GM12878 (cell line): ENCODE data around the gene SUSD1. TPM values are rescaled to one million over a fixed set of nuclear protein-coding genes. Genes with fewer than 3 reads are reported as not detected.
A peak's percentile ranks its signal among the peaks of the same experiment; 100 is the strongest.

Experiments
- ATAC-seq: fragments of 200-7000 bp; cut with Tn5 transposase; 3 replicates; pipeline ENCODE4 v1.9.1; 2020; ENCODE audit warnings: mild to moderate bottlenecking, moderate library complexity
- BruUV-seq: library from RNA; stranded (reverse); fragments of 400-500 nt; replicated peaks from 2 replicates; lab custom pipeline; 2021; lab: Mats Ljungman, UMichigan
- CTCF ChIA-PET: fragments of 300-600 bp; sonication (Branson Sonifier 250); formaldehyde crosslinking; extraction: SDS; loops from one replicate; lab custom pipeline; 2021; ENCODE audit warnings: inconsistent platforms; lab: Yijun Ruan, JAX
- POLR2A ChIA-PET: fragments of 350-600 bp; formaldehyde crosslinking; extraction: SDS; loops from one replicate; lab custom pipeline; 2021; ENCODE audit warnings: inconsistent platforms; lab: Charles Lee
- RAD21 ChIA-PET: fragments of 300-600 bp; sonication (Branson Sonifier 250); formaldehyde crosslinking; loops from one replicate; lab custom pipeline; 2023; ENCODE audit warnings: antibody characterized with exemption; ENCODE audit not compliant: unreplicated experiment; lab: Charles Lee
- SMC1A ChIA-PET: fragments of 300-600 bp; sonication (Branson Sonifier 250); formaldehyde crosslinking; loops from one replicate; lab custom pipeline; 2023; ENCODE audit not compliant: unreplicated experiment, uncharacterized antibody; lab: Charles Lee
- DNase-seq: peaks from one replicate; pipeline ENCODE4 v3.0.0-alpha.2; 2011; ENCODE audit warnings: low read depth, low spot score
- FAIRE-seq: peaks from 3 replicates; lab custom pipeline; 2011; peaks lifted over from hg19 to GRCh38; lab: Jason Lieb, UNC
- H2AFZ ChIP-seq: 2 replicates; pipeline ENCODE4 v1.6.0; 2011; ENCODE audit warnings: low read depth, low read length, control low read depth; ENCODE audit not compliant: control insufficient read depth
- H3K27ac ChIP-seq: 2 replicates; pipeline ENCODE4 v1.5.1; 2011; ENCODE audit warnings: control low read depth; ENCODE audit not compliant: control insufficient read depth, insufficient read depth
- H3K27me3 ChIP-seq, 2 experiments: replicated peaks in 1 of 2; 2 replicates each; pipeline versions ENCODE4 v1.6.0 to v1.6.1; 2011; ENCODE audit warnings: low read length in 1 of 2; ENCODE audit not compliant: control insufficient read depth in 2 of 2, insufficient read depth in 2 of 2
- H3K36me3 ChIP-seq, 2 experiments: 2 replicates each; pipeline ENCODE4 v1.5.1; 2011; ENCODE audit warnings: low read length in 1 of 2; ENCODE audit not compliant: control insufficient read depth in 2 of 2, insufficient read depth in 2 of 2
- H3K4me1 ChIP-seq: 2 replicates; pipeline ENCODE4 v1.6.1; 2011; ENCODE audit warnings: mild to moderate bottlenecking, low read length, moderate library complexity, mixed read lengths; ENCODE audit not compliant: control insufficient read depth, insufficient read depth
- H3K4me2 ChIP-seq: 2 replicates; pipeline ENCODE4 v1.6.0; 2011; ENCODE audit warnings: control low read depth; ENCODE audit not compliant: control insufficient read depth, insufficient read depth
- H3K4me3 ChIP-seq: fragments of 200-600 bp; sonication (generic); 2 replicates; pipeline ENCODE4 v1.5.1; 2016
- H3K79me2 ChIP-seq: 2 replicates; pipeline ENCODE4 v1.6.0; 2011; ENCODE audit warnings: low read length; ENCODE audit not compliant: control insufficient read depth, insufficient read depth
- H3K9ac ChIP-seq: 2 replicates; pipeline ENCODE4 v1.8.0; 2011; ENCODE audit warnings: low read length, control low read depth, mixed read lengths; ENCODE audit not compliant: control insufficient read depth, insufficient read depth
- H3K9me3 ChIP-seq: replicated peaks from 3 replicates; pipeline ENCODE4 v1.5.1; 2011; ENCODE audit warnings: mild to moderate bottlenecking, low read length; ENCODE audit not compliant: control insufficient read depth, insufficient read depth
- H4K20me1 ChIP-seq: 2 replicates; pipeline ENCODE4 v1.6.0; 2011; ENCODE audit not compliant: control insufficient read depth, insufficient read depth
- HSF1 ChIP-seq: fragments of 150-350 bp; IDR thresholded peaks from 2 replicates; pipeline ENCODE4 v1.6.1; 2014; ENCODE audit warnings: mild to moderate bottlenecking, low read depth, low read length
- IKZF2 ChIP-seq, 2 experiments: fragments of 450-650 bp; IDR thresholded peaks; 2 replicates each; pipeline ENCODE4 v1.6.1; 2017; ENCODE audit warnings: mild to moderate bottlenecking in 2 of 2, moderate library complexity in 2 of 2
- PBX3 ChIP-seq: IDR thresholded peaks from 2 replicates; pipeline ENCODE4 v1.6.1; 2011; ENCODE audit warnings: mild to moderate bottlenecking, low read depth, low read length, moderate library complexity; ENCODE audit not compliant: insufficient replicate concordance
- POLR2AphosphoS2 ChIP-seq: IDR thresholded peaks from 2 replicates; pipeline ENCODE4 v1.6.1; 2011; ENCODE audit warnings: low read depth, mild to moderate bottlenecking, low read length, improper control_type of control experiment, moderate library complexity
- POU2F2 ChIP-seq: IDR thresholded peaks from 3 replicates; pipeline ENCODE4 v1.6.1; 2011; ENCODE audit warnings: low read depth, mild to moderate bottlenecking, low read length, borderline replicate concordance
- RAD21 ChIP-seq: IDR thresholded peaks from 2 replicates; pipeline ENCODE4 v1.6.1; 2011; ENCODE audit warnings: mild to moderate bottlenecking, low read depth, low read length, moderate library complexity; ENCODE audit not compliant: insufficient read depth
- RELB ChIP-seq: fragments of 450-650 bp; IDR thresholded peaks from 2 replicates; pipeline ENCODE4 v1.6.1; 2017; ENCODE audit warnings: low read depth, mild to moderate bottlenecking, moderate library complexity
- TARDBP ChIP-seq: IDR thresholded peaks from 2 replicates; pipeline ENCODE4 v1.6.1; 2016; ENCODE audit warnings: borderline replicate concordance
- ZNF24 ChIP-seq: fragments of 450-650 bp; IDR thresholded peaks from 2 replicates; pipeline ENCODE4 v1.6.1; 2017; ENCODE audit warnings: antibody characterized with exemption, mild to moderate bottlenecking
- ZNF687 ChIP-seq: fragments of 450-650 bp; IDR thresholded peaks from 2 replicates; pipeline ENCODE4 v1.6.1; 2017; ENCODE audit warnings: mild to moderate bottlenecking, moderate library complexity
- ZSCAN29 ChIP-seq: fragments of 450-650 bp; IDR thresholded peaks from 2 replicates; pipeline ENCODE4 v1.6.1; 2017; ENCODE audit warnings: mild to moderate bottlenecking, moderate library complexity
- WGBS: methylation state at CpG from one replicate; pipeline ENCODE4 v1.1.6; 2016; ENCODE audit warnings: low lambda C conversion rate; ENCODE audit not compliant: insufficient replicate concordance, insufficient coverage; ENCODE audit errors: missing lambda C conversion rate; 5-methylcytosine and 5-hydroxymethylcytosine counted together
- in situ Hi-C: fragments of 300-500 bp; cut with MboI; formaldehyde crosslinking; loops from 9 replicates; pipeline ENCODE4 v1.14.3; 2018; ENCODE audit warnings: mixed read lengths
- intact Hi-C: fragments of 100-400 bp; cut with micrococcal nuclease; formaldehyde crosslinking; loops from one replicate; pipeline ENCODE4 v1.14.2; 2022; ENCODE audit not compliant: unreplicated experiment
- polyA plus RNA-seq, 11 experiments: library from polyadenylated mRNA; depleted of rRNA in 4 of 11; unstranded in 6 of 11; stranded (reverse) in 5 of 11; fragments of >200 nt; fragmentation: Nextera tagmentation in 4 of 11; fragmentation: Illumina TruSeq in 1 of 11; extraction: Ambion mirVana in 4 of 11; extraction: Trizol in 1 of 11; gene quantifications; 1 replicate in 1 of 11; 2 replicates in 10 of 11; pipeline versions ENCODE4 v1.2.1 to v1.2.3, GENCODE V29; 2011 to 2016; ENCODE audit warnings: inconsistent platforms in 2 of 11, missing spikeins in 2 of 11, low read depth in 1 of 11
- total RNA-seq, 4 experiments: library from RNA; depleted of rRNA in 3 of 4; stranded (reverse); fragments of >200 nt in 3 of 4; fragmentation: Illumina TruSeq in 1 of 4; extraction: Trizol in 1 of 4; gene quantifications; 2 replicates each; pipeline versions ENCODE4 v1.2.1 to v1.2.3, GENCODE V29; 2013 to 2021

Gene SUSD1
- total and polyA plus RNA-seq, 10 of the 15 experiments (the other 5 are each of a cell fraction or from before 2014, with no cell fraction given): 6.7 to 20.8 (median 13.2) TPM

- TF ChIP-seq ZSCAN29 (no peak), POLR2AphosphoS2 (no peak), TARDBP (no peak), ZNF687 (no peak), POU2F2 (no peak)
Observed at GRCh38 chr9:112015736-112016135, 159.4 kb downstream of the SUSD1 start (continued).

- no peaks in the 10 kb centered on the region for H3K9me3 ChIP-seq
- intact Hi-C loops: no loop called here
- H3K27me3 ChIP-seq: no peaks in the 10 kb centered on the region
- peaks cover 46% of the 10 kb centered on the region for H3K4me1 ChIP-seq
- H3K9ac ChIP-seq: no peak overlapping the region
- no TSS peak for BruUV-seq
- WGBS: 53% methylated on average over 4 of the region's 4 CpGs
- SMC1A ChIA-PET: interaction anchor here (0.8 to 13.8 kb wide), 9 partner anchors 12 to 703 kb away, joined by 3 to 311 read pairs (median 6); partner anchors contain the start of gene INIP
- DNase-seq: no peak
- no peaks in the 10 kb centered on the region for H4K20me1 ChIP-seq
- RAD21 ChIA-PET: interaction anchor here (0.8 to 6.8 kb wide), 8 partner anchors 14 to 117 kb away, joined by 3 to 85 read pairs (median 43); no protein-coding TSS in a partner anchor
- peak overlapping the region; percentile 37 for H2AFZ ChIP-seq
- POLR2A ChIA-PET: interaction anchor here (1.0 to 8.2 kb wide), 7 partner anchors 16 to 67 kb away, joined by 3 to 124 read pairs (median 6); no protein-coding TSS in a partner anchor
- H3K4me3 ChIP-seq: no peak overlapping the region
- H3K36me3 ChIP-seq: no peaks in the 10 kb centered on the region
- FAIRE-seq: no peak
- ATAC-seq: no peak
- CTCF ChIA-PET: interaction anchor here (1.0 to 1.5 kb wide), 7 partner anchors 10 to 187 kb away, joined by 3 to 6 read pairs (median 3); no protein-coding TSS in a partner anchor
- no peaks in the 10 kb centered on the region for H3K79me2 ChIP-seq
- H3K4me2 ChIP-seq: peak overlapping the region; percentile 11; the same call in 1 of the 2 replicates
- H3K27ac ChIP-seq: peak overlapping the region; percentile 46; the same call in 1 of the 2 replicates
- in situ Hi-C loops: loop anchor here (25.0 kb wide), 1 partner anchor 1878 kb away; no protein-coding TSS in a partner anchor
- no peak for TF ChIP-seq HSF1
- TF ChIP-seq IKZF2 (IDR thresholded peaks at IDR 0.05): 0 out of 4 replicates have a peak, but pooled peaks of 1 of the 2 experiments have one; percentile 20
- TF ChIP-seq RELB: peak; percentile 36; the same call in 1 of the 2 replicates
- no peak for TF ChIP-seq PBX3
- no peak for TF ChIP-seq RAD21
- 0 out of 2 replicates have a peak, but pooled peaks have one; percentile 43 for TF ChIP-seq ZNF24
Observed at GRCh38 chr9:112015149-112015548, 159.9 kb downstream of the SUSD1 start.
